HepG2 (cell line): ENCODE results near the gene HNRNPA1. TPM values are rescaled to one million over a fixed set of nuclear protein-coding genes. Genes with fewer than 3 reads are reported as not detected.

ENCODE experiments used
- ASH2L ChIP-seq: fragments of 300-600, 200-600 bp; sonication (generic); IDR thresholded peaks from 2 replicates; pipeline ENCODE4 v1.7.0; 2017; ENCODE audit warnings: low read depth, mild to moderate bottlenecking, moderate library complexity, mixed read lengths, low read length; ENCODE audit not compliant: insufficient read length
- FOXJ3 ChIP-seq: sonication (generic); formaldehyde crosslinking; IDR thresholded peaks from 2 replicates; pipeline ENCODE4 v1.4.0; 2020; ENCODE audit warnings: missing genetic modification reagents, mild to moderate bottlenecking, borderline replicate concordance
- GATAD1 ChIP-seq: IDR thresholded peaks from 2 replicates; pipeline ENCODE4 v1.6.1; 2016; ENCODE audit warnings: missing genetic modification reagents, missing compliant biosample characterization
- KDM1A ChIP-seq: IDR thresholded peaks from 2 replicates; pipeline ENCODE4 v1.6.1; 2016; ENCODE audit warnings: missing compliant biosample characterization
- NFE2L2 ChIP-seq: fragments of 150-350 bp; IDR thresholded peaks from 2 replicates; pipeline ENCODE4 v1.6.1; 2014; ENCODE audit warnings: low read length
- RAD51 ChIP-seq: fragments of 450-650 bp; IDR thresholded peaks from 2 replicates; pipeline ENCODE4 v1.6.1; 2016; ENCODE audit warnings: borderline replicate concordance
- SIX4 ChIP-seq: sonication (generic); formaldehyde crosslinking; IDR thresholded peaks from 2 replicates; pipeline ENCODE4 v1.4.0; 2020; ENCODE audit warnings: missing genetic modification reagents
- SNRNP70 ChIP-seq: fragments of 200-400 bp; formaldehyde crosslinking; IDR thresholded peaks from 2 replicates; pipeline ENCODE4 v1.6.1; 2017; ENCODE audit warnings: mild to moderate bottlenecking, low read depth, low read length, moderate library complexity
- SOX13 ChIP-seq, 3 experiments: fragments of 450-650 bp in 1 of 3; sonication (generic) in 1 of 3; formaldehyde crosslinking in 1 of 3; IDR thresholded peaks in 2 of 3; conservative IDR thresholded peaks in 1 of 3; 2 replicates each; pipeline versions ENCODE4 v1.5.0 to v1.6.1; 2016 to 2020; ENCODE audit warnings: antibody characterized with exemption in 1 of 3, mild to moderate bottlenecking in 1 of 3, missing compliant biosample characterization in 1 of 3, missing genetic modification reagents in 1 of 3, moderate library complexity in 1 of 3
- TOE1 ChIP-seq: sonication (generic); formaldehyde crosslinking; IDR thresholded peaks from 2 replicates; pipeline ENCODE4 v1.4.0; 2020; ENCODE audit warnings: mild to moderate bottlenecking, missing genetic modification reagents
- ZFP41 ChIP-seq: sonication (generic); formaldehyde crosslinking; IDR thresholded peaks from 2 replicates; pipeline ENCODE4 v1.4.0; 2020; ENCODE audit warnings: mild to moderate bottlenecking, missing genetic modification reagents, borderline replicate concordance
- ZNF160 ChIP-seq: sonication (generic); formaldehyde crosslinking; IDR thresholded peaks from 2 replicates; pipeline ENCODE4 v1.8.0; 2022; ENCODE audit warnings: mild to moderate bottlenecking, inconsistent platforms, missing genetic modification reagents
- ZNF562 ChIP-seq: sonication (generic); formaldehyde crosslinking; IDR thresholded peaks from 2 replicates; pipeline ENCODE4 v1.8.0; 2022; ENCODE audit warnings: missing genetic modification reagents, borderline replicate concordance
- polyA plus RNA-seq, 8 experiments: library from polyadenylated mRNA; depleted of rRNA in 3 of 8; stranded (reverse) in 7 of 8; unstranded in 1 of 8; fragments of >200 nt; fragmentation: Illumina TruSeq in 4 of 8; extraction: Trizol in 4 of 8; gene quantifications; 2 replicates each; pipeline versions ENCODE4 v1.2.1 to v1.2.3, GENCODE V29; 2011 to 2016; ENCODE audit warnings: low read depth in 4 of 8, missing spikeins in 1 of 8, mixed read lengths in 1 of 8; ENCODE audit not compliant: insufficient read depth in 1 of 8
- total RNA-seq, 5 experiments: library from RNA; depleted of rRNA; stranded (reverse); fragments of >200 nt; fragmentation: Illumina TruSeq; extraction: Trizol; gene quantifications; 2 replicates each; pipeline ENCODE4 v1.2.3, GENCODE V29; 2016; ENCODE audit warnings: low read depth in 1 of 5
- TF ChIP-seq, protein P1 (sequence below): sonication (generic); formaldehyde crosslinking; IDR thresholded peaks from 2 replicates; pipeline ENCODE4 v1.8.1; 2023; ENCODE audit warnings: mild to moderate bottlenecking, moderate library complexity, missing genetic modification reagents
- TF ChIP-seq, protein P2 (sequence below): sonication (generic); formaldehyde crosslinking; IDR thresholded peaks from 2 replicates; pipeline ENCODE4 v1.4.0; 2020; ENCODE audit warnings: mild to moderate bottlenecking, missing genetic modification reagents
- TF ChIP-seq, protein P3 (sequence below): fragments of 450-650 bp; IDR thresholded peaks from 2 replicates; pipeline ENCODE4 v1.6.1; 2017
- TF ChIP-seq, protein P4 (sequence below): sonication (generic); formaldehyde crosslinking; IDR thresholded peaks from 2 replicates; pipeline ENCODE4 v1.4.0; 2020; ENCODE audit warnings: missing genetic modification reagents
- TF ChIP-seq, protein P5 (sequence below), 2 experiments: sonication (generic) in 1 of 2; formaldehyde crosslinking in 1 of 2; IDR thresholded peaks; 2 replicates each; pipeline versions ENCODE4 v1.4.0 to v1.6.1; 2018 to 2020; ENCODE audit warnings: missing genetic modification reagents in 2 of 2, borderline replicate concordance in 1 of 2, low read depth in 1 of 2, mild to moderate bottlenecking in 1 of 2, missing biosample characterization in 1 of 2

HNRNPA1 gene
- total and polyA plus RNA-seq, 2 of the 13 experiments (the other 11 are each of a cell fraction or from before 2014, with no cell fraction given) = 535 to 1,820 TPM

DNA sequence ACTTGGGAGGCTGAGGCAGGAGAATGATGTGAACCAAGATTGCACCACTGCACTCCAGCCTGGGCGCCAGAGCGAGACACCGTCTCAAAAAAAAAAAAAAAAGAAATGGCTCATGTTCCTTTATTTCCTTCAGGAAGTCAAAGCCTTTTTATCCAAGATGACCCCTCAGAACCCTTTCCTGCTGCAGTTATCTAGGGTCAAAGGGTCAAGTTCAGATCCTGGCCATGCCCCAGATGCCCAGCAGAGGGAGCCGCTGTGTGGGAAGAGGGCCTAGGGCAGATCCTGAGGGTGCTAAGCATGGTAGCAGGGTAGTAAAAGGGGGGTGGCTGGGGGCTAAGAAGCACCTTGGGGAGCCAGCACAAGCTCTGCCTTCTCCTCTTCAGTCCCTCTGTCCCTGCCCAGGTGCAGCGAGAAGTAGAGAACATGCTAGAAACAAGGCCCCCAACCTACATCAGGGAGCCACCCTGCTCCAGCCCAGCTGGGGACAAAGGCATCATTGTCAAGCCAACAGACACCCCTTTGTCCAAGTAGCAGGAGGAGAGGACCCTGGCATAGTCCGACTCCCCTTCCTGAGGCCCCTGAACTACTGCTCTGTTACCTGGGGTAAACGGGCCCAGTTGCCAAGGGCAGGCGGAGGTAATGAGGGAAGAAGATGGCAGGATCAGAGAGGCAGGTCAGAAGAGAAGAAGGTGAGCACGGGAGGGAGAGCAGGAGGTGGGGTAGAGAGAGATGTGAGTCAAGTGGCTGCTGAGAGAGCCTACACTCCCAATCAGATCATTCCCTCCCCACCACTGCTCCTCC, 13.8 kb downstream of the HNRNPA1 start (continued):
- TF ChIP-seq KDM1A (CRISPR knock-in tag) (no peak), ZFP41 (CRISPR knock-in tag) (no peak), NFE2L2 (no peak), TOE1 (CRISPR knock-in tag) (no peak), ASH2L (peak; percentile 75), ZNF562 (no peak), SOX13 (IDR thresholded peaks at IDR 0.05) (no peak), SOX13 (CRISPR knock-in tag; conservative IDR thresholded peaks at IDR 0.05 in 1 of 2, IDR thresholded peaks at IDR 0.05 in 1 of 2) (peak in 1 of 2 experiments; percentile 49; a peak in 2 of 4 replicates), GATAD1 (CRISPR knock-in tag) (peak; percentile 37; the same call in 1 of the 2 replicates), ZNF160 (CRISPR knock-in tag) (no peak), FOXJ3 (no peak; the same call in 1 of the 2 replicates), RAD51 (no peak), SIX4 (CRISPR knock-in tag) (no peak), SNRNP70 (no peak)
- TF ChIP-seq, protein P1, sequence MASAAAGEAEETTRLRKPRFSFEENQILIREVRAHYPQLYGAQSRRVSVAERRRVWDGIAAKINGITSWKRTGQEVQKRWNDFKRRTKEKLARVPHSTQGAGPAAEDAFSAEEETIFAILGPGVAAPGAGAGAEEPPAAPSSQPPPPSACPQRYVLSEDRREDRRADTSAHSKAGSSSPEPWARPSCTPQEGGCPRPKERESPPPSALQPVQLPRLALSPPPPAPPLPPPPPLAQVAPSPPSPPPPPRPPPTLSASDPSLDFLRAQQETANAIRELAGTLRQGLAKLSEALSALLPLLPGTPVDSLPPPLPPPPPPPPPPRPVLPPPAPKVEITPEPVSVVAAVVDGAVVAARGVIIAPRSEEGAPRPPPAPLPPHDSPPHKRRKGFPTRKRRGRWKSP (CRISPR knock-in tag) = peak; percentile 47; the same call in 1 of the 2 replicates
- TF ChIP-seq, protein P2, sequence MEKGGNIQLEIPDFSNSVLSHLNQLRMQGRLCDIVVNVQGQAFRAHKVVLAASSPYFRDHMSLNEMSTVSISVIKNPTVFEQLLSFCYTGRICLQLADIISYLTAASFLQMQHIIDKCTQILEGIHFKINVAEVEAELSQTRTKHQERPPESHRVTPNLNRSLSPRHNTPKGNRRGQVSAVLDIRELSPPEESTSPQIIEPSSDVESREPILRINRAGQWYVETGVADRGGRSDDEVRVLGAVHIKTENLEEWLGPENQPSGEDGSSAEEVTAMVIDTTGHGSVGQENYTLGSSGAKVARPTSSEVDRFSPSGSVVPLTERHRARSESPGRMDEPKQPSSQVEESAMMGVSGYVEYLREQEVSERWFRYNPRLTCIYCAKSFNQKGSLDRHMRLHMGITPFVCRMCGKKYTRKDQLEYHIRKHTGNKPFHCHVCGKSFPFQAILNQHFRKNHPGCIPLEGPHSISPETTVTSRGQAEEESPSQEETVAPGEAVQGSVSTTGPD (CRISPR knock-in tag) = no peak
- TF ChIP-seq, protein P3, sequence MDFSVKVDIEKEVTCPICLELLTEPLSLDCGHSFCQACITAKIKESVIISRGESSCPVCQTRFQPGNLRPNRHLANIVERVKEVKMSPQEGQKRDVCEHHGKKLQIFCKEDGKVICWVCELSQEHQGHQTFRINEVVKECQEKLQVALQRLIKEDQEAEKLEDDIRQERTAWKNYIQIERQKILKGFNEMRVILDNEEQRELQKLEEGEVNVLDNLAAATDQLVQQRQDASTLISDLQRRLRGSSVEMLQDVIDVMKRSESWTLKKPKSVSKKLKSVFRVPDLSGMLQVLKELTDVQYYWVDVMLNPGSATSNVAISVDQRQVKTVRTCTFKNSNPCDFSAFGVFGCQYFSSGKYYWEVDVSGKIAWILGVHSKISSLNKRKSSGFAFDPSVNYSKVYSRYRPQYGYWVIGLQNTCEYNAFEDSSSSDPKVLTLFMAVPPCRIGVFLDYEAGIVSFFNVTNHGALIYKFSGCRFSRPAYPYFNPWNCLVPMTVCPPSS = no peak
- TF ChIP-seq, protein P4, sequence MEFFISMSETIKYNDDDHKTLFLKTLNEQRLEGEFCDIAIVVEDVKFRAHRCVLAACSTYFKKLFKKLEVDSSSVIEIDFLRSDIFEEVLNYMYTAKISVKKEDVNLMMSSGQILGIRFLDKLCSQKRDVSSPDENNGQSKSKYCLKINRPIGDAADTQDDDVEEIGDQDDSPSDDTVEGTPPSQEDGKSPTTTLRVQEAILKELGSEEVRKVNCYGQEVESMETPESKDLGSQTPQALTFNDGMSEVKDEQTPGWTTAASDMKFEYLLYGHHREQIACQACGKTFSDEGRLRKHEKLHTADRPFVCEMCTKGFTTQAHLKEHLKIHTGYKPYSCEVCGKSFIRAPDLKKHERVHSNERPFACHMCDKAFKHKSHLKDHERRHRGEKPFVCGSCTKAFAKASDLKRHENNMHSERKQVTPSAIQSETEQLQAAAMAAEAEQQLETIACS (CRISPR knock-in tag) = no peak
- TF ChIP-seq, protein P5, sequence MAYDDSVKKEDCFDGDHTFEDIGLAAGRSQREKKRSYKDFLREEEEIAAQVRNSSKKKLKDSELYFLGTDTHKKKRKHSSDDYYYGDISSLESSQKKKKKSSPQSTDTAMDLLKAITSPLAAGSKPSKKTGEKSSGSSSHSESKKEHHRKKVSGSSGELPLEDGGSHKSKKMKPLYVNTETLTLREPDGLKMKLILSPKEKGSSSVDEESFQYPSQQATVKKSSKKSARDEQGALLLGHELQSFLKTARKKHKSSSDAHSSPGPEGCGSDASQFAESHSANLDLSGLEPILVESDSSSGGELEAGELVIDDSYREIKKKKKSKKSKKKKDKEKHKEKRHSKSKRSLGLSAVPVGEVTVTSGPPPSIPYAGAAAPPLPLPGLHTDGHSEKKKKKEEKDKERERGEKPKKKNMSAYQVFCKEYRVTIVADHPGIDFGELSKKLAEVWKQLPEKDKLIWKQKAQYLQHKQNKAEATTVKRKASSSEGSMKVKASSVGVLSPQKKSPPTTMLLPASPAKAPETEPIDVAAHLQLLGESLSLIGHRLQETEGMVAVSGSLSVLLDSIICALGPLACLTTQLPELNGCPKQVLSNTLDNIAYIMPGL (CRISPR knock-in tag; IDR thresholded peaks at IDR 0.05; ENCODE audit: borderline replicate concordance in 1 of 2, low read depth in 1 of 2) = no peak; a peak in 2 of 4 replicates
